Coronary artery (tissue), 2 donors: ENCODE results near the gene KLHL36.

Experiments
- DNase-seq: peaks from one replicate; pipeline ENCODE4 v3.0.0-alpha.2; 2017; ENCODE audit warnings: low spot score
- H3K27ac ChIP-seq, 2 donors: fragments of 200-600 bp; sonication (generic); one replicate each; pipeline ENCODE4 v1.5.1; 2016 to 2019
- H3K4me3 ChIP-seq: fragments of 200-600 bp; sonication (generic); 2 replicates; pipeline ENCODE4 v1.5.1; 2016; ENCODE audit warnings: mild to moderate bottlenecking, moderate library complexity
- CTCF ChIP-seq: fragments of 200-600 bp; sonication (generic); IDR thresholded peaks from one replicate; pipeline ENCODE4 v1.5.1; 2019; ENCODE audit warnings: antibody characterized with exemption

KLHL36 gene

GRCh38 chr16:84673203-84673535 is 24.9 kb downstream of the KLHL36 start:
- no peak for DNase-seq
- no peak overlapping the region for H3K4me3 ChIP-seq
- TF ChIP-seq CTCF, result no peak
- no peak overlapping the region for H3K27ac ChIP-seq

- no peak overlapping the region for H3K27ac ChIP-seq
- no peak overlapping the region for H3K4me3 ChIP-seq
- no peak for DNase-seq
- TF ChIP-seq CTCF, result no peak
These were observed 25.2 kb downstream of the KLHL36 start for GRCh38 chr16:84673561-84673960.

- DNase-seq, result no peak
- Histone ChIP-seq H3K4me3 (no peak overlapping the region), H3K27ac (no peak overlapping the region)
- no peak for TF ChIP-seq CTCF
These were observed 27.1 kb downstream of the KLHL36 start for GRCh38 chr16:84675423-84675822.

- Histone ChIP-seq H3K27ac (no peak overlapping the region), H3K4me3 (no peak overlapping the region)
- TF ChIP-seq CTCF, result no peak
- no peak for DNase-seq
These were observed 27.6 kb downstream of the KLHL36 start for GRCh38 chr16:84675884-84676283.

GRCh38 chr16:84677017-84677803 is 28.9 kb downstream of the KLHL36 start:
- TF ChIP-seq CTCF, result no peak
- H3K27ac ChIP-seq, result no peak overlapping the region
- H3K4me3 ChIP-seq, result no peak overlapping the region
- DNase-seq, result no peak

GRCh38 chr16:84677849-84678248 is 29.5 kb downstream of the KLHL36 start:
- DNase-seq, result no peak
- Histone ChIP-seq H3K27ac (no peak overlapping the region), H3K4me3 (no peak overlapping the region)
- no peak for TF ChIP-seq CTCF

- no peak for DNase-seq
- Histone ChIP-seq H3K27ac (no peak overlapping the region), H3K4me3 (no peak overlapping the region)
- TF ChIP-seq CTCF, result no peak
These were observed 30.2 kb downstream of the KLHL36 start for GRCh38 chr16:84678541-84678940.
